A549 (cell line): ENCODE results near the gene SH3RF3.

ENCODE experiments used
- BHLHE40 ChIP-seq: IDR thresholded peaks from 2 replicates; pipeline ENCODE4 v1.6.1; 2012; ENCODE audit warnings: low read depth, low read length, inconsistent platforms
- CHD4 ChIP-seq: fragments of 200-600 bp; sonication (generic); IDR thresholded peaks from 2 replicates; pipeline ENCODE4 v1.6.1; 2016; ENCODE audit warnings: antibody characterized with exemption, mild to moderate bottlenecking, borderline replicate concordance
- EP300 ChIP-seq, 2 experiments: fragments of >200 bp; sonication (Bioruptor Twin); formaldehyde crosslinking; IDR thresholded peaks; 2 replicates in 1 of 2; 3 replicates in 1 of 2; pipeline ENCODE4 v1.6.1; 2016 to 2017
- HDAC2 ChIP-seq: fragments of 200-600 bp; sonication (generic); IDR thresholded peaks from 2 replicates; pipeline ENCODE4 v1.6.1; 2016
- HOXB5 ChIP-seq: fragments of 250-450 bp; sonication (Bioruptor Pico); IDR thresholded peaks from 2 replicates; pipeline ENCODE4 v1.5.0; 2020; ENCODE audit warnings: mild to moderate bottlenecking, moderate library complexity
- NR3C1 ChIP-seq: fragments of >200 bp; sonication (Bioruptor Twin); formaldehyde crosslinking; IDR thresholded peaks from 3 replicates; pipeline ENCODE4 v1.6.1; 2017
- PHF8 ChIP-seq: fragments of 200-600 bp; sonication (generic); IDR thresholded peaks from 2 replicates; pipeline ENCODE4 v1.6.1; 2016; ENCODE audit warnings: low read depth, mild to moderate bottlenecking, antibody characterized with exemption, moderate library complexity, borderline replicate concordance
- POLR2A ChIP-seq: IDR thresholded peaks from 2 replicates; pipeline ENCODE4 v1.6.1; 2012; ENCODE audit warnings: mild to moderate bottlenecking, low read length
- RARB ChIP-seq: fragments of 250-450 bp; sonication (Bioruptor Pico); IDR thresholded peaks from 2 replicates; pipeline ENCODE4 v1.8.0; 2021; ENCODE audit warnings: mild to moderate bottlenecking, moderate library complexity
- SREBF2 ChIP-seq: fragments of 450-650 bp; IDR thresholded peaks from 2 replicates; pipeline ENCODE4 v1.6.1; 2014; ENCODE audit warnings: mild to moderate bottlenecking, moderate library complexity
- TF ChIP-seq, protein P1 (sequence below): IDR thresholded peaks from 2 replicates; pipeline ENCODE4 v1.6.1; 2012
- TF ChIP-seq, protein P2 (sequence below): fragments of >200 bp; sonication (Bioruptor Twin); formaldehyde crosslinking; IDR thresholded peaks from 3 replicates; pipeline ENCODE4 v1.5.1; 2016
- TF ChIP-seq, protein P3 (sequence below): fragments of 150-350 bp; IDR thresholded peaks from 2 replicates; pipeline ENCODE4 v1.6.1; 2014; ENCODE audit warnings: low read depth, mild to moderate bottlenecking, low read length
- TF ChIP-seq, protein P4 (sequence below): fragments of 200-600 bp; sonication (generic); IDR thresholded peaks from 2 replicates; pipeline ENCODE4 v1.6.1; 2016; ENCODE audit warnings: antibody characterized with exemption, mild to moderate bottlenecking, moderate library complexity

DNA sequence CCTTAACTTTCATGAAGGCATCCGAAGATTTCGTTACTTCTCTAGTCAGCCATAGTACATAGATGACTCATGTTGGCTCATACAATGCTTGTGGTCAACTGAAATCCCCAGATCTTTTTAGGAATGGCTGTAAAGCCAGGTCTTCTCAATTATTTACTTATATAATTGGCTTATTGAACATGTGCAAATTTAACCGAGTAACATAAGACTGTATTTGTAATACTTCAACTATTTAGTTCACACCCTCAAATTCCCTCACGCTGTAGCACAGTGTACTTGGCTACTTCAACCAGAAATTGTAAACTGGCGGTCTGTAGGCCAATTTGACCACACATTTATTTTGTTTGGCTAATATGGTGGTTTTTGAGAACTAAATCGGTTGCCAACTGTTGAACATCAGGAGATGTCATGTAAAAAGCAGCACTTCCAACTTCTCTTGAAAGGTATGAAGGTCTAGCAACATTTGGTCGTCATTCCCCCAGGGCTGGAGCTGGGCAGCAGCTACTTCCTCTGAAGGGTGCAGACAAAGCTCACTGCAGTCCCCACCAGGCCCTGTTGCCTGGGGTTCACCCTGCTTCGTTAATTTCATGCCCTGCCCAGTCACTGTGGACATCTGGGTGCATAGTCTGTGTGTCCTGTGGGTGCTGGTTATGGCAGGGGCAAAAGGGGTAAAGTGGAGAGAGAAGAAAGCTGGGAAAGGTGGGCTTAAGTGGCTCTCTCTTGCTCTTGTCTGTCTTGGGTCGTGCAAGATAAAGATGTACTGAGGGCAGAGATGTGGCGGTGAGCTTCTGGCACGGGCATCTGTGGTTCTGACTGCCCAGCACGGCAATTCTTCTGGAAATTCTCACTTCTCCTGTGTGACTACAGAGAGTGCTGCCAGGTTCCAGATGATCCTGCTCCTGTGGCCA lies 3.2 kb upstream of the SH3RF3 start:
- TF ChIP-seq CHD4 (no peak), POLR2A (no peak), NR3C1 (no peak), HOXB5 (no peak), SREBF2 (no peak), PHF8 (no peak), EP300 (IDR thresholded peaks at IDR 0.05) (no peak), RARB (no peak), HDAC2 (no peak), BHLHE40 (no peak)
- TF ChIP-seq, protein P1, sequence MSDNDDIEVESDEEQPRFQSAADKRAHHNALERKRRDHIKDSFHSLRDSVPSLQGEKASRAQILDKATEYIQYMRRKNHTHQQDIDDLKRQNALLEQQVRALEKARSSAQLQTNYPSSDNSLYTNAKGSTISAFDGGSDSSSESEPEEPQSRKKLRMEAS = no peak
- TF ChIP-seq, protein P2, sequence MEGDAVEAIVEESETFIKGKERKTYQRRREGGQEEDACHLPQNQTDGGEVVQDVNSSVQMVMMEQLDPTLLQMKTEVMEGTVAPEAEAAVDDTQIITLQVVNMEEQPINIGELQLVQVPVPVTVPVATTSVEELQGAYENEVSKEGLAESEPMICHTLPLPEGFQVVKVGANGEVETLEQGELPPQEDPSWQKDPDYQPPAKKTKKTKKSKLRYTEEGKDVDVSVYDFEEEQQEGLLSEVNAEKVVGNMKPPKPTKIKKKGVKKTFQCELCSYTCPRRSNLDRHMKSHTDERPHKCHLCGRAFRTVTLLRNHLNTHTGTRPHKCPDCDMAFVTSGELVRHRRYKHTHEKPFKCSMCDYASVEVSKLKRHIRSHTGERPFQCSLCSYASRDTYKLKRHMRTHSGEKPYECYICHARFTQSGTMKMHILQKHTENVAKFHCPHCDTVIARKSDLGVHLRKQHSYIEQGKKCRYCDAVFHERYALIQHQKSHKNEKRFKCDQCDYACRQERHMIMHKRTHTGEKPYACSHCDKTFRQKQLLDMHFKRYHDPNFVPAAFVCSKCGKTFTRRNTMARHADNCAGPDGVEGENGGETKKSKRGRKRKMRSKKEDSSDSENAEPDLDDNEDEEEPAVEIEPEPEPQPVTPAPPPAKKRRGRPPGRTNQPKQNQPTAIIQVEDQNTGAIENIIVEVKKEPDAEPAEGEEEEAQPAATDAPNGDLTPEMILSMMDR = no peak
- TF ChIP-seq, protein P3, sequence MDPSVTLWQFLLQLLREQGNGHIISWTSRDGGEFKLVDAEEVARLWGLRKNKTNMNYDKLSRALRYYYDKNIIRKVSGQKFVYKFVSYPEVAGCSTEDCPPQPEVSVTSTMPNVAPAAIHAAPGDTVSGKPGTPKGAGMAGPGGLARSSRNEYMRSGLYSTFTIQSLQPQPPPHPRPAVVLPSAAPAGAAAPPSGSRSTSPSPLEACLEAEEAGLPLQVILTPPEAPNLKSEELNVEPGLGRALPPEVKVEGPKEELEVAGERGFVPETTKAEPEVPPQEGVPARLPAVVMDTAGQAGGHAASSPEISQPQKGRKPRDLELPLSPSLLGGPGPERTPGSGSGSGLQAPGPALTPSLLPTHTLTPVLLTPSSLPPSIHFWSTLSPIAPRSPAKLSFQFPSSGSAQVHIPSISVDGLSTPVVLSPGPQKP = no peak
- TF ChIP-seq, protein P4, sequence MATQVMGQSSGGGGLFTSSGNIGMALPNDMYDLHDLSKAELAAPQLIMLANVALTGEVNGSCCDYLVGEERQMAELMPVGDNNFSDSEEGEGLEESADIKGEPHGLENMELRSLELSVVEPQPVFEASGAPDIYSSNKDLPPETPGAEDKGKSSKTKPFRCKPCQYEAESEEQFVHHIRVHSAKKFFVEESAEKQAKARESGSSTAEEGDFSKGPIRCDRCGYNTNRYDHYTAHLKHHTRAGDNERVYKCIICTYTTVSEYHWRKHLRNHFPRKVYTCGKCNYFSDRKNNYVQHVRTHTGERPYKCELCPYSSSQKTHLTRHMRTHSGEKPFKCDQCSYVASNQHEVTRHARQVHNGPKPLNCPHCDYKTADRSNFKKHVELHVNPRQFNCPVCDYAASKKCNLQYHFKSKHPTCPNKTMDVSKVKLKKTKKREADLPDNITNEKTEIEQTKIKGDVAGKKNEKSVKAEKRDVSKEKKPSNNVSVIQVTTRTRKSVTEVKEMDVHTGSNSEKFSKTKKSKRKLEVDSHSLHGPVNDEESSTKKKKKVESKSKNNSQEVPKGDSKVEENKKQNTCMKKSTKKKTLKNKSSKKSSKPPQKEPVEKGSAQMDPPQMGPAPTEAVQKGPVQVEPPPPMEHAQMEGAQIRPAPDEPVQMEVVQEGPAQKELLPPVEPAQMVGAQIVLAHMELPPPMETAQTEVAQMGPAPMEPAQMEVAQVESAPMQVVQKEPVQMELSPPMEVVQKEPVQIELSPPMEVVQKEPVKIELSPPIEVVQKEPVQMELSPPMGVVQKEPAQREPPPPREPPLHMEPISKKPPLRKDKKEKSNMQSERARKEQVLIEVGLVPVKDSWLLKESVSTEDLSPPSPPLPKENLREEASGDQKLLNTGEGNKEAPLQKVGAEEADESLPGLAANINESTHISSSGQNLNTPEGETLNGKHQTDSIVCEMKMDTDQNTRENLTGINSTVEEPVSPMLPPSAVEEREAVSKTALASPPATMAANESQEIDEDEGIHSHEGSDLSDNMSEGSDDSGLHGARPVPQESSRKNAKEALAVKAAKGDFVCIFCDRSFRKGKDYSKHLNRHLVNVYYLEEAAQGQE = no peak
